Breast epithelium (tissue), 4 donors: ENCODE measurements around the gene ZNF175. TPM values are rescaled to one million over a fixed set of nuclear protein-coding genes. Genes with fewer than 3 reads are reported as not detected.
A peak's percentile ranks its signal among the peaks of the same experiment; 100 is the strongest.

Experiments
- DNase-seq, 2 donors: peaks; one replicate each; pipeline ENCODE4 v3.0.0-alpha.2; 2019; ENCODE audit warnings: low spot score in 2 of 2
- H3K27ac ChIP-seq, 2 donors: fragments of 200-600 bp; sonication (generic) in 1 of 2; one replicate each; pipeline ENCODE4 v1.5.1; 2016 to 2019; ENCODE audit warnings: mild to moderate bottlenecking in 1 of 2
- H3K27me3 ChIP-seq, 2 donors: fragments of 200-600 bp; sonication (generic) in 1 of 2; one replicate each; pipeline versions ENCODE4 v1.5.1 to v1.6.0; 2017 to 2019; ENCODE audit warnings: control low read depth in 1 of 2, mild to moderate bottlenecking in 1 of 2
- H3K36me3 ChIP-seq: fragments of 200-600 bp; one replicate; pipeline ENCODE4 v1.5.1; 2019
- H3K4me1 ChIP-seq, 2 donors: fragments of 200-600 bp; sonication (generic); one replicate each; pipeline ENCODE4 v1.5.1; 2016 to 2019; ENCODE audit warnings: control low read depth in 1 of 2
- H3K4me3 ChIP-seq, 3 donors: fragments of 200-600 bp; sonication (generic); 1 replicate in 2 of 3; 2 replicates in 1 of 3; pipeline ENCODE4 v1.5.1; 2016 to 2019; ENCODE audit warnings: mild to moderate bottlenecking in 3 of 3, moderate library complexity in 2 of 3
- H3K9me3 ChIP-seq, 2 donors: fragments of 200-600 bp; sonication (generic) in 1 of 2; one replicate each; pipeline ENCODE4 v1.5.1; 2016 to 2019; ENCODE audit warnings: control low read depth in 1 of 2
- POLR2A ChIP-seq: fragments of 450-650 bp; IDR thresholded peaks from one replicate; pipeline ENCODE4 v1.6.1; 2016; ENCODE audit warnings: antibody characterized with exemption, mild to moderate bottlenecking, moderate library complexity
- POLR2AphosphoS5 ChIP-seq, 3 donors: sonication (generic); formaldehyde crosslinking; IDR thresholded peaks; one replicate each; pipeline ENCODE4 v1.6.1; 2017; ENCODE audit warnings: antibody characterized with exemption in 3 of 3
- intact Hi-C: fragments of 100-400 bp; cut with DNase I; formaldehyde crosslinking; loops from one replicate; pipeline ENCODE4 v1.15.1; 2023; ENCODE audit warnings: low total_unique reads
- total RNA-seq, 3 donors: library from RNA; depleted of rRNA; stranded (reverse); fragments of >200 nt; gene quantifications; one replicate each; pipeline ENCODE4 v1.1.0, GENCODE V29; 2016
- TF ChIP-seq, protein P1 (sequence below), 3 donors: fragments of 450-650 bp; IDR thresholded peaks; one replicate each; pipeline ENCODE4 v1.5.1; 2016 to 2017; ENCODE audit warnings: antibody characterized with exemption in 3 of 3, mild to moderate bottlenecking in 3 of 3, moderate library complexity in 3 of 3

ZNF175 gene
- total RNA-seq, 3 donors from 2014 or later = 4.3 to 12.1 (median 8.9) TPM

DNA sequence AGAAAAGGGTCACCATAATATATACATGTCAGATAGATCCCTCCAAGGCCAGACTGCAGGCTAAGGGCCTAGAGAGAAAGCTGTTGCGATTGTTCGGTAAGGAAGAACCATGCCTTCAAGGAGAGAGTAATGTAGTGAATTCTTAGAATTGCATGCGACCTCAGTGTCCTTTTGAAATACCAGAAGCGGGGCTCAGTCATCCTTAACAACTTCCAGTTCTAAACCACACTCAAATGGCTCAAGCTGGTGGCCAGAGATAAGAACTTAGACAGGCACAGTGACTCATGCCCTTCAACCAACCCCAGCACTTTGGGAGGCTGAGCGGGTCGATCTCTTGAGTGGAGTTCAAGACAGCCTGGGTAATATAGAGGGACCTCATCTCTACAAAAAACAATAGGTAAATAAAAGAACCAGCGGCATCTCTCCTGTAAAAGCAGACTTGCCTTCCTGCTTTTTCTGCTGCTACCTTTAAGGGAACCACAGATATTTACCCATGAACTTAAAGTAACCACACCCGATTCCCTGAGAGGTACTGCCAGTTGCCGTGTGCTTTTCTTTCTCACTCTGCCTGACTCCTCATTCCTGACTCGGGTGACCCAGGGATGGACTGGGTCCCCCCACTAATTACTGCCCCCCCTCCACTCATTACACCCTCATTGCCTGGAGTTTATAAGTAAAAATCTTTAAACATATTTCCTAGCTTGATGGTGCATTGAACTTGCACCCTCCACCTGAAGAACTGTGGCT is 24.3 kb upstream of the ZNF175 start:
- intact Hi-C loops = no loop called here
- no peak for DNase-seq
- H3K4me1 ChIP-seq = no peaks in the 10 kb centered on the region
- H3K27ac ChIP-seq = no peak overlapping the region
- no peak overlapping the region for H3K4me3 ChIP-seq
- H3K36me3 ChIP-seq = no peaks in the 10 kb centered on the region
- TF ChIP-seq, protein P1, sequence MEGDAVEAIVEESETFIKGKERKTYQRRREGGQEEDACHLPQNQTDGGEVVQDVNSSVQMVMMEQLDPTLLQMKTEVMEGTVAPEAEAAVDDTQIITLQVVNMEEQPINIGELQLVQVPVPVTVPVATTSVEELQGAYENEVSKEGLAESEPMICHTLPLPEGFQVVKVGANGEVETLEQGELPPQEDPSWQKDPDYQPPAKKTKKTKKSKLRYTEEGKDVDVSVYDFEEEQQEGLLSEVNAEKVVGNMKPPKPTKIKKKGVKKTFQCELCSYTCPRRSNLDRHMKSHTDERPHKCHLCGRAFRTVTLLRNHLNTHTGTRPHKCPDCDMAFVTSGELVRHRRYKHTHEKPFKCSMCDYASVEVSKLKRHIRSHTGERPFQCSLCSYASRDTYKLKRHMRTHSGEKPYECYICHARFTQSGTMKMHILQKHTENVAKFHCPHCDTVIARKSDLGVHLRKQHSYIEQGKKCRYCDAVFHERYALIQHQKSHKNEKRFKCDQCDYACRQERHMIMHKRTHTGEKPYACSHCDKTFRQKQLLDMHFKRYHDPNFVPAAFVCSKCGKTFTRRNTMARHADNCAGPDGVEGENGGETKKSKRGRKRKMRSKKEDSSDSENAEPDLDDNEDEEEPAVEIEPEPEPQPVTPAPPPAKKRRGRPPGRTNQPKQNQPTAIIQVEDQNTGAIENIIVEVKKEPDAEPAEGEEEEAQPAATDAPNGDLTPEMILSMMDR (IDR thresholded peaks at IDR 0.05) = no peak
- no peak for TF ChIP-seq POLR2AphosphoS5 (IDR thresholded peaks at IDR 0.05)
- no peak for TF ChIP-seq POLR2A
- H3K27me3 ChIP-seq = peaks cover 0 to 48% of the 10 kb centered on the region in 2 donors
- no peaks in the 10 kb centered on the region for H3K9me3 ChIP-seq

DNA sequence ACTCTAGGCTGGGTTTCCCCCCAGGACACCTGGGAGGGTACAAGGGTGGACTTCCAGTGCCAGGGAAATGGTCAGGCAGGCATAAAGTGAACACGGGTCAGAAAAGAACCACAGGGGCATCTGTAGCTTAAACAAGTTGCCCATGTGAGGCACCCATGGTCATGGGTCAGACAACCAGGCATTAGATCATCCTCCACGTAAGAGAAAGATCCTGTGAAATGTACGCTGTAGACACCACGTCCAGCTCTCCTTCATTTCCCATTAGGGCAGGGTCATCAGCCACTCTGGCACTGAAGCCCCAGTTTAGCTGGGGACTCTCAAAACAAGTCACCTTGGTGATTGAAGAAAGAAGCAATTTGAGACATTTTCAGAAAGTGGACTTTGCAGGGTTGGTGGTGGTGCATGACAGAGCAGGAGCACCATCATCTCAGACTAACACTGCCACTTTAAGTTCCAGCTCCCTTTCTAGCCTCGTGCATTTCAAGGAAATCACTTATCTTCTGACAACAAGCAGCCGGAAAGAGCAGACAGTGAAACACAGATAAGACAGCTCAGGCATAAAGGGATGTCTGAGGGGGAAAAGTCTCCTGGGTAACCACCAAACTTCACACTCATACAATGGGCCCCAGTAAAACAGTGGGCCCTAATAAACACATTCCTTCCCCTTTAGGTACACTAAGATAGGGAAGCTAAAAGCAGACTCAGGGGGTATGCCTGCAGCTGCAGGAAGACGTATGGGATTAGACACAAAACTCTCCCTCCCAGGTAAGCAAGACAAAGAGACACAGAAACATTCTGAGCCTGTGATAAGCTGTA is 23.5 kb upstream of the ZNF175 start:
- H3K9me3 ChIP-seq = no peaks in the 10 kb centered on the region
- intact Hi-C loops = no loop called here
- TF ChIP-seq POLR2A = no peak
- no peak for TF ChIP-seq POLR2AphosphoS5 (IDR thresholded peaks at IDR 0.05)
- TF ChIP-seq, protein P1 (IDR thresholded peaks at IDR 0.05) = no peak
- no peaks in the 10 kb centered on the region for H3K36me3 ChIP-seq
- peaks cover 0 to 53% of the 10 kb centered on the region in 2 donors for H3K27me3 ChIP-seq
- no peak overlapping the region for H3K27ac ChIP-seq
- DNase-seq = no peak
- H3K4me1 ChIP-seq = no peaks in the 10 kb centered on the region
- no peak overlapping the region for H3K4me3 ChIP-seq

DNA sequence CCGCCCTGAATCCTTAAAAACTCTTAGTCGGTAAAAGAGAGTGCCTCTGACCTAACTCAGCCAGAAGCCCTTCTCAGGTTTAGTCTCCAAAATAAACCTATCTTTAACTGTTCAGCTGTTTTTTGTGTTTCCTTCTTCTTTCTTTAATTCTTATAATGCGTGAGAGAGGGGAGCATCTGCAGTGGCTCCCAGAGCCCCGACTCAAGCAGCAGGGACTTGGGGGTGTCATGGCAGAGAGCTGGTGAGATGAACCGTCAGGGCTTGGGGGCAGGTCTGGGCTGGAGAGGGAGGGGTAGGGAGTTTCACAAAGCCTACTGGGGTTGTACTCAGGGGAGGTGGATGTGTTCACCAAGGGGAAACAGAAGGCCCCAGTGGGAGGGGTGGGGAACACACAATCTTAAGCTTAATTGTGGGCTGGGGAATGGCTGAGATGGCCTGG is 22.9 kb upstream of the ZNF175 start:
- H3K27me3 ChIP-seq = peaks cover 0 to 48% of the 10 kb centered on the region in 2 donors
- peak in 1 of 2 donors; percentile 20 for DNase-seq
- H3K27ac ChIP-seq = no peak overlapping the region
- H3K9me3 ChIP-seq = no peaks in the 10 kb centered on the region
- TF ChIP-seq, protein P1 (IDR thresholded peaks at IDR 0.05) = no peak
- TF ChIP-seq POLR2A = no peak
- TF ChIP-seq POLR2AphosphoS5 (IDR thresholded peaks at IDR 0.05) = no peak
- intact Hi-C loops = no loop called here
- H3K4me1 ChIP-seq = no peaks in the 10 kb centered on the region
- H3K4me3 ChIP-seq = no peak overlapping the region
- no peaks in the 10 kb centered on the region for H3K36me3 ChIP-seq

DNA sequence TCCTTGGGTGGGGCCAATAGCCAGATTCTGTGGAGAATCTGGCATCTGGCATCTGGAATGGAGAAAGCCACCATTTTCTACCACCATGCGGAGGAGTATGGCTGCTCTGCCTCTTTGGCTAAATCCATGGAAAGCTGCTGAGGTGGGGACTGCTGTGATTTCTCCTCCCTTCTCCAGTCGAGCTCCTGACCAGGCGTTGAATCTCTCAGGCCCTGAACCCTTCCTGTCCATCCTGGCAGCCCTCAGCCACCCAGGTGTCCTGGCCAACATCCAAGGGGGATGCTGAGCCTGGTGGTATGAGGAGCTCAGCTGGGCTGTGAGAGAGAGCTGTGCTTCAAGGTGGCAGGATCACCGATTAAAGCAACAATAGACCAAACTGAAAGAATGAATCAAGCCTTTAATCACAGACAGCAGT is 22.2 kb upstream of the ZNF175 start:
- TF ChIP-seq, protein P1 (IDR thresholded peaks at IDR 0.05) = no peak
- TF ChIP-seq POLR2AphosphoS5 (IDR thresholded peaks at IDR 0.05) (no peak), POLR2A (no peak)

More for the DNA sequence above, 22.2 kb upstream of the ZNF175 start:
- DNase-seq = peak in 1 of 2 donors; percentile 24
- H3K27me3 ChIP-seq = peaks cover 0 to 46% of the 10 kb centered on the region in 2 donors
- H3K4me3 ChIP-seq = no peak overlapping the region
- no peak overlapping the region for H3K27ac ChIP-seq
- H3K36me3 ChIP-seq = no peaks in the 10 kb centered on the region
- no peaks in the 10 kb centered on the region for H3K9me3 ChIP-seq
- intact Hi-C loops = no loop called here
- no peaks in the 10 kb centered on the region for H3K4me1 ChIP-seq
